Testis (tissue), 3 donors: ENCODE results near the gene BICD1. TPM values are rescaled to one million over a fixed set of nuclear protein-coding genes. Genes with fewer than 3 reads are reported as not detected.
"Not testable (repeated sequence)": the region's sequence is repeated elsewhere in the genome, so short reads cannot be mapped to it uniquely, and the experiment has no call there.

ENCODE experiments used
- DNase-seq: peaks from one replicate; pipeline ENCODE4 v3.0.0-alpha.2; 2019
- H3K27ac ChIP-seq, 2 donors: fragments of 200-600 bp; sonication (generic); one replicate each; pipeline ENCODE4 v1.5.1; 2019
- H3K27me3 ChIP-seq: fragments of 200-600 bp; sonication (generic); one replicate; pipeline ENCODE4 v1.5.1; 2019
- H3K36me3 ChIP-seq: fragments of 200-600 bp; sonication (generic); one replicate; pipeline ENCODE4 v1.5.1; 2017; ENCODE audit warnings: low read depth; ENCODE audit errors: missing control alignments
- H3K4me1 ChIP-seq: fragments of 200-600 bp; sonication (generic); one replicate; pipeline ENCODE4 v1.5.1; 2019
- H3K4me3 ChIP-seq, 2 donors: fragments of 200-600 bp; sonication (generic); one replicate each; pipeline ENCODE4 v1.5.1; 2017 to 2019
- H3K9me3 ChIP-seq: fragments of 200-600 bp; sonication (generic); one replicate; pipeline ENCODE4 v1.5.1; 2017
- CTCF ChIP-seq, 3 experiments: fragments of 450-650 bp in 2 of 3; fragments of 200-600 bp in 1 of 3; sonication (generic) in 1 of 3; IDR thresholded peaks; one replicate each; pipeline ENCODE4 v1.5.1; 2016 to 2019; ENCODE audit warnings: antibody characterized with exemption in 3 of 3, mild to moderate bottlenecking in 2 of 3, moderate library complexity in 1 of 3
- POLR2A ChIP-seq: fragments of 450-650 bp; IDR thresholded peaks from one replicate; pipeline ENCODE4 v1.6.1; 2017; ENCODE audit warnings: antibody characterized with exemption, mild to moderate bottlenecking, moderate library complexity
- WGBS, 2 donors: methylation state at CpG; one replicate each; pipeline ENCODE4 v1.1.5; 2018; 5-methylcytosine and 5-hydroxymethylcytosine counted together
- intact Hi-C: fragments of 100-400 bp; cut with DNase I; formaldehyde crosslinking; loops from one replicate; pipeline ENCODE4 v1.15.1; 2023; ENCODE audit warnings: low total_unique reads
- polyA plus RNA-seq: library from polyadenylated mRNA; stranded (reverse); fragments of 350-450 nt; fragmentation: Illumina TruSeq; extraction: RNeasy Lipid Tissue Mini Kit (QIAGEN cat#74804); gene quantifications from one replicate; pipeline ENCODE4 v1.2.3, GENCODE V29; 2014; ENCODE audit warnings: low read depth, low replicate concordance; ENCODE audit not compliant: insufficient read depth
- total RNA-seq, 2 donors: library from RNA; depleted of rRNA; stranded (reverse); fragments of >200 nt; gene quantifications; one replicate each; pipeline ENCODE4 v1.2.3, GENCODE V29; 2016

Gene BICD1
- total and polyA plus RNA-seq, 3 donors from 2014 or later: 8.4 to 28.7 (median 26.0) TPM

- Histone ChIP-seq H3K36me3 (no peaks in the 10 kb centered on the region), H3K27ac (no peak overlapping the region), H3K9me3 (no peaks in the 10 kb centered on the region), H3K27me3 (no peaks in the 10 kb centered on the region), H3K4me3 (no peak overlapping the region), H3K4me1 (no peaks in the 10 kb centered on the region)
- intact Hi-C loops: no loop called here
- WGBS, 2 donors: 71 to 73% methylated on average over 4 of the region's 4 CpGs
- no peak for DNase-seq
- TF ChIP-seq CTCF (IDR thresholded peaks at IDR 0.05) (no peak), POLR2A (no peak)
Measured at GRCh38 chr12:32273063-32273522, 166.4 kb downstream of the BICD1 start.

DNA sequence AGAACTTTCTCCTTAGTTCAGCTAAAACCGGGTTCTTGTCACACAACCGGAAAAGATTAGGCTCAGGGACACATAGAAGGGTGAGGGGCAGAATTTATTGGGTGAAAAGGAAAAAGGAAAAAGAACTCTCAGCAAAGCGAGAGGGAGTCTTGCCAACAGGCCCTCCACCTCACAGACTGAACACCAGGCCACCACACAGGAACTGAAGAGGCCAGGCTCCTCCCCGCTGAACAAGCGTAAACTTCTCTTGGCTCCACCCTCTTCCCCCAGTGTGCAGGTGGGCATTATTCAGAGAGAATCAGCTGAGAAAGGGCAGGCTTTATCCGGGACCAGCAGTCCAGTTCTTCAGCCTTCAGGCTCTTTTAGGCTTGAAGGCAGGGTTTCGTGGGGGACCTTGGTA is 167.1 kb downstream of the BICD1 start:
- intact Hi-C loops: no loop called here
- Histone ChIP-seq H3K36me3 (no peaks in the 10 kb centered on the region), H3K27me3 (no peaks in the 10 kb centered on the region), H3K4me3 (no peak overlapping the region), H3K4me1 (no peaks in the 10 kb centered on the region), H3K9me3 (no peaks in the 10 kb centered on the region), H3K27ac (no peak overlapping the region)
- WGBS, 2 donors: 58 to 63% methylated on average over 7 of the region's 7 CpGs
- TF ChIP-seq POLR2A (no peak), CTCF (IDR thresholded peaks at IDR 0.05) (no peak)
- DNase-seq: no peak

- H3K9me3 ChIP-seq: no peaks in the 10 kb centered on the region
- DNase-seq: no peak
- H3K4me1 ChIP-seq: no peaks in the 10 kb centered on the region
- no peaks in the 10 kb centered on the region for H3K27me3 ChIP-seq
- intact Hi-C loops: no loop called here
- no peak overlapping the region for H3K4me3 ChIP-seq
- H3K36me3 ChIP-seq: no peaks in the 10 kb centered on the region
- WGBS, 2 donors: 89 to 96% methylated on average over 2 of the region's 2 CpGs
- no peak overlapping the region for H3K27ac ChIP-seq
- TF ChIP-seq POLR2A: no peak
- TF ChIP-seq CTCF (IDR thresholded peaks at IDR 0.05): no peak
Measured at GRCh38 chr12:32274665-32275064, 168.0 kb downstream of the BICD1 start.

DNA sequence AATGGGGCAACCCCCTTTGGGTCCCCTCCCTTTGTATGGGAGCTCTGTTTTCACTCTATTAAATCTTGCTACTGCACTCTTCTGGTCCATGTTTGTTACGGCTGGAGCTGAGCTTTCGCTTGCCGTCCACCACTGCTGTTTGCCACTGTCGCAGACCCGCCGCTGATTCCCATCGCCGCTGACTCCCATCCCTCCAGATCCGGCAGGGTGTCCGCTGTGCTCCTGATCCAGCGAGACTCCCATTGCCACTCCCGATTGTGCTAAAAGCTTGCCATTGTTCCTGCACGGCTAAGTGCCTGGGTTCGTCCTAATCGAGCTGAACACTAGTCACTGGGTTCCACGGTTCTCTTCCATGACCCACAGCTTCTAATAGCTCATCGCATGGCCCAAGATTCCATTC is 168.9 kb downstream of the BICD1 start:
- H3K4me1 ChIP-seq, H3K4me3 ChIP-seq, intact Hi-C loops, DNase-seq, H3K27me3 ChIP-seq, H3K9me3 ChIP-seq, H3K27ac ChIP-seq, H3K36me3 ChIP-seq: not testable (repeated sequence)
- 88 to 89% methylated on average over 15 to 17 of the region's 17 CpGs for WGBS, 2 donors

GRCh38 chr12:32277774-32278173 is 171.1 kb downstream of the BICD1 start:
- 83 to 99% methylated on average over 2 of the region's 2 CpGs for WGBS, 2 donors
- TF ChIP-seq CTCF (IDR thresholded peaks at IDR 0.05) (no peak), POLR2A (no peak)
- no peaks in the 10 kb centered on the region for H3K4me1 ChIP-seq
- H3K27ac ChIP-seq: no peak overlapping the region
- intact Hi-C loops: no loop called here
- no peaks in the 10 kb centered on the region for H3K27me3 ChIP-seq
- H3K36me3 ChIP-seq: no peaks in the 10 kb centered on the region
- H3K4me3 ChIP-seq: no peak overlapping the region
- DNase-seq: no peak
- H3K9me3 ChIP-seq: no peaks in the 10 kb centered on the region
